GM12864 (cell line): ENCODE measurements around the gene NOS1AP.

Experiments used
- DNase-seq: peaks from one replicate; pipeline ENCODE4 v3.0.0-alpha.2; 2011; ENCODE audit warnings: low read depth
- H3K4me3 ChIP-seq: 2 replicates; pipeline ENCODE4 v1.5.1; 2011; ENCODE audit warnings: mild to moderate bottlenecking, low read depth, low read length, control low read depth
- CTCF ChIP-seq: IDR thresholded peaks from 2 replicates; pipeline ENCODE4 v1.5.1; 2011; ENCODE audit warnings: low read depth, mild to moderate bottlenecking, moderate library complexity, low read length, control low read depth, inconsistent platforms; ENCODE audit errors: missing control alignments

Gene NOS1AP

GRCh38 chr1:162138599-162139181 is 69.2 kb downstream of the NOS1AP start:
- no peak for DNase-seq
- H3K4me3 ChIP-seq, result no peak overlapping the region
- no peak for TF ChIP-seq CTCF

- DNase-seq, result no peak
- no peak overlapping the region for H3K4me3 ChIP-seq
- no peak for TF ChIP-seq CTCF
These were observed 69.7 kb downstream of the NOS1AP start for GRCh38 chr1:162139211-162139610.

- DNase-seq, result no peak
- no peak overlapping the region for H3K4me3 ChIP-seq
- TF ChIP-seq CTCF, result no peak
These were observed 72.0 kb downstream of the NOS1AP start for GRCh38 chr1:162141281-162142054.

- DNase-seq, result no peak
- H3K4me3 ChIP-seq, result no peak overlapping the region
- no peak for TF ChIP-seq CTCF
These were observed 73.5 kb downstream of the NOS1AP start for GRCh38 chr1:162142968-162143367.

- no peak overlapping the region for H3K4me3 ChIP-seq
- no peak for TF ChIP-seq CTCF
- no peak for DNase-seq
These were observed 74.8 kb downstream of the NOS1AP start for GRCh38 chr1:162144268-162144667.

GRCh38 chr1:162144853-162145252 is 75.4 kb downstream of the NOS1AP start:
- TF ChIP-seq CTCF, result no peak
- no peak overlapping the region for H3K4me3 ChIP-seq
- DNase-seq, result no peak
